ENCODE results near the gene MARCHF2. TPM values are rescaled to one million over a fixed set of nuclear protein-coding genes. Genes with fewer than 3 reads are reported as not detected.
A peak's percentile ranks its signal among the peaks of the same experiment; 100 is the strongest.

The MARCHF2 gene
- polyA plus RNA-seq, 3 donors = 47.8 to 117 (median 90.8) TPM

GRCh38 chr19:8452446-8453123 lies 39.5 kb downstream of the MARCHF2 start:
- H3K4me1 ChIP-seq (ENCODE audit: control insufficient read depth in 1 of 2, insufficient read depth in 2 of 2, low read length in 2 of 2) = peaks cover 0 to 4% of the 10 kb centered on the region in 2 donors
- H3K79me2 ChIP-seq (ENCODE audit: insufficient read depth, low read length) = peaks cover 99% of the 10 kb centered on the region
- H3K4me2 ChIP-seq (replicated peaks; ENCODE audit: extremely low read depth, low read length, poor library complexity, severe bottlenecking) = no peak overlapping the region
- H3K36me3 Mint-ChIP-seq = peaks cover 48 to 59% of the 10 kb centered on the region in 2 donors
- no peak overlapping the region for H3K9ac ChIP-seq (ENCODE audit: insufficient read depth, low read length, poor library complexity, severe bottlenecking)
- DNase-seq = no peak
- peaks cover 99% of the 10 kb centered on the region for H4K20me1 ChIP-seq (ENCODE audit: insufficient read depth, low read length)
- no peak for TF ChIP-seq CTCF (IDR thresholded peaks at IDR 0.05)
- H3K27me3 Mint-ChIP-seq (ENCODE audit: low read depth in 3 of 3) = no peaks in the 10 kb centered on the region
- no peak overlapping the region for H3K4me3 ChIP-seq (replicated peaks in 1 of 3; ENCODE audit: low read depth in 2 of 3, low read length in 3 of 3)
- peak overlapping the region in 1 of 2 donors; percentile 30 for H3K27ac ChIP-seq (ENCODE audit: low read depth in 1 of 2, low read length in 2 of 2)
- H3K4me3 Mint-ChIP-seq = no peak overlapping the region
- H3K9me3 Mint-ChIP-seq = no peaks in the 10 kb centered on the region
- intact Hi-C loops (cut with micrococcal nuclease) = no loop called here
- no peak overlapping the region for H2AFZ ChIP-seq (ENCODE audit: insufficient read depth, low read depth, low read length, poor library complexity, severe bottlenecking)
- WGBS (ENCODE audit: insufficient coverage) = no CpG with 5 or more reads among the region's 4 CpGs
- H3K36me3 ChIP-seq (replicated peaks in 1 of 2; ENCODE audit: control insufficient read depth in 1 of 2, insufficient read depth in 2 of 2, low read length in 2 of 2) = peaks cover 30 to 59% of the 10 kb centered on the region in 2 donors
- H3K4me1 Mint-ChIP-seq = peaks cover 46% of the 10 kb centered on the region
- peak overlapping the region in 4 of 7 donors; percentile 58 to 87 (median 76) for H3K27ac Mint-ChIP-seq
- H3K9me3 ChIP-seq (replicated peaks in 1 of 2; ENCODE audit: control insufficient read depth in 1 of 2, insufficient read depth in 1 of 2, low read length in 2 of 2) = no peaks in the 10 kb centered on the region
- H3K27me3 ChIP-seq (ENCODE audit: control insufficient read depth in 2 of 2, insufficient read depth in 2 of 2, low read length in 2 of 2) = no peaks in the 10 kb centered on the region

- DNase-seq = no peak
- no peaks in the 10 kb centered on the region for H3K4me1 ChIP-seq (ENCODE audit: control insufficient read depth in 1 of 2, insufficient read depth in 2 of 2, low read length in 2 of 2)
- peaks cover 49 to 61% of the 10 kb centered on the region in 2 donors for H3K36me3 Mint-ChIP-seq
- H3K36me3 ChIP-seq (replicated peaks in 1 of 2; ENCODE audit: control insufficient read depth in 1 of 2, insufficient read depth in 2 of 2, low read length in 2 of 2) = peaks cover 35 to 69% of the 10 kb centered on the region in 2 donors
- intact Hi-C loops (cut with micrococcal nuclease) = no loop called here
- H3K9me3 Mint-ChIP-seq = no peaks in the 10 kb centered on the region
- no peaks in the 10 kb centered on the region for H3K9me3 ChIP-seq (replicated peaks in 1 of 2; ENCODE audit: control insufficient read depth in 1 of 2, insufficient read depth in 1 of 2, low read length in 2 of 2)
- peak overlapping the region in 3 of 7 donors; percentile 16 to 70 (median 54) for H3K27ac Mint-ChIP-seq
- H3K79me2 ChIP-seq (ENCODE audit: insufficient read depth, low read length) = peaks cover 99% of the 10 kb centered on the region
- peaks cover 41% of the 10 kb centered on the region for H3K4me1 Mint-ChIP-seq
- H3K4me2 ChIP-seq (replicated peaks; ENCODE audit: extremely low read depth, low read length, poor library complexity, severe bottlenecking) = no peak overlapping the region
- H3K4me3 ChIP-seq (replicated peaks in 1 of 3; ENCODE audit: low read depth in 2 of 3, low read length in 3 of 3) = no peak overlapping the region
- H3K27me3 ChIP-seq (ENCODE audit: control insufficient read depth in 2 of 2, insufficient read depth in 2 of 2, low read length in 2 of 2) = no peaks in the 10 kb centered on the region
- no peak for TF ChIP-seq CTCF (IDR thresholded peaks at IDR 0.05)
- peak overlapping the region in 1 of 2 donors; percentile 52 for H3K27ac ChIP-seq (ENCODE audit: low read depth in 1 of 2, low read length in 2 of 2)
- no peak overlapping the region for H3K9ac ChIP-seq (ENCODE audit: insufficient read depth, low read length, poor library complexity, severe bottlenecking)
- H3K4me3 Mint-ChIP-seq = no peak overlapping the region
- 95% methylated on average over 4 of the region's 6 CpGs for WGBS (ENCODE audit: insufficient coverage)
- H3K27me3 Mint-ChIP-seq (ENCODE audit: low read depth in 3 of 3) = peaks cover 0 to 3% (median 0%) of the 10 kb centered on the region in 3 donors
- H4K20me1 ChIP-seq (ENCODE audit: insufficient read depth, low read length) = peaks cover 99% of the 10 kb centered on the region
- H2AFZ ChIP-seq (ENCODE audit: insufficient read depth, low read depth, low read length, poor library complexity, severe bottlenecking) = no peak overlapping the region
These were observed 40.5 kb downstream of the MARCHF2 start for GRCh38 chr19:8453616-8454015.

Data from CD14-positive monocyte (primary cell).